GM23248 (cell line): ENCODE results near the gene ZC3H7A. TPM values are rescaled to one million over a fixed set of nuclear protein-coding genes. Genes with fewer than 3 reads are reported as not detected.

Experiments used
- DNase-seq: peaks from one replicate; pipeline ENCODE4 v3.0.0-alpha.2; 2015
- H2AFZ ChIP-seq: fragments of 200-600 bp; sonication (generic); 2 replicates; pipeline ENCODE4 v1.6.1; 2016; ENCODE audit warnings: antibody characterized with exemption
- H3F3A ChIP-seq: fragments of 200-600 bp; sonication (generic); 2 replicates; pipeline ENCODE4 v1.6.1; 2016; ENCODE audit warnings: mild to moderate bottlenecking, antibody characterized with exemption, mixed run types; ENCODE audit not compliant: insufficient read depth
- H3K27ac ChIP-seq: fragments of 200-600 bp; sonication (generic); 2 replicates; pipeline ENCODE4 v1.5.1; 2016; ENCODE audit warnings: mild to moderate bottlenecking
- H3K27me3 ChIP-seq: fragments of 200-600 bp; sonication (generic); replicated peaks from 2 replicates; pipeline ENCODE4 v1.6.1; 2016; ENCODE audit warnings: mild to moderate bottlenecking; ENCODE audit not compliant: insufficient read depth
- H3K36me3 ChIP-seq: fragments of 200-600 bp; sonication (generic); 2 replicates; pipeline ENCODE4 v1.6.1; 2016; ENCODE audit warnings: low read depth, mild to moderate bottlenecking
- H3K4me1 ChIP-seq: fragments of 200-600 bp; sonication (generic); 2 replicates; pipeline ENCODE4 v1.6.1; 2016; ENCODE audit warnings: mild to moderate bottlenecking; ENCODE audit not compliant: insufficient read depth
- H3K4me2 ChIP-seq: fragments of 200-600 bp; sonication (generic); one replicate; pipeline ENCODE4 v1.6.1; 2016; ENCODE audit warnings: mild to moderate bottlenecking; ENCODE audit not compliant: unreplicated experiment
- H3K4me3 ChIP-seq: fragments of 200-600 bp; sonication (generic); 2 replicates; pipeline ENCODE4 v1.5.1; 2016; ENCODE audit warnings: mild to moderate bottlenecking
- H3K79me2 ChIP-seq: fragments of 200-600 bp; sonication (generic); 2 replicates; pipeline ENCODE4 v1.6.1; 2016; ENCODE audit warnings: mild to moderate bottlenecking; ENCODE audit not compliant: insufficient read depth
- H3K9ac ChIP-seq: fragments of 200-600 bp; sonication (generic); 2 replicates; pipeline ENCODE4 v1.6.1; 2016; ENCODE audit warnings: mild to moderate bottlenecking
- H3K9me2 ChIP-seq: fragments of 200-600 bp; sonication (generic); 2 replicates; pipeline ENCODE4 v1.6.1; 2016; ENCODE audit warnings: mixed run types, mild to moderate bottlenecking, moderate library complexity; ENCODE audit not compliant: insufficient read depth
- H3K9me3 ChIP-seq: fragments of 200-600 bp; sonication (generic); one replicate; pipeline ENCODE4 v1.6.1; 2017; ENCODE audit warnings: low read depth
- H4K20me1 ChIP-seq: fragments of 200-600 bp; sonication (generic); 2 replicates; pipeline ENCODE4 v1.6.0; 2016; ENCODE audit not compliant: insufficient read depth
- EZH2 ChIP-seq: fragments of 200-600 bp; sonication (generic); IDR thresholded peaks from 2 replicates; pipeline ENCODE4 v1.6.1; 2018; ENCODE audit warnings: antibody characterized with exemption, mild to moderate bottlenecking; ENCODE audit not compliant: insufficient read depth, poor library complexity, severe bottlenecking
- EZH2phosphoT487 ChIP-seq: fragments of 200-600 bp; sonication (generic); IDR thresholded peaks from 2 replicates; pipeline ENCODE4 v1.6.1; 2018; ENCODE audit warnings: antibody characterized with exemption, moderate library complexity, mild to moderate bottlenecking, low read depth; ENCODE audit not compliant: insufficient read depth
- WGBS, 2 experiments: methylation state at CpG; one replicate each; pipeline ENCODE4 v1.1.6; 2015 to 2017; ENCODE audit warnings: low lambda C conversion rate in 2 of 2, low coverage in 1 of 2; ENCODE audit errors: missing lambda C conversion rate in 2 of 2; 5-methylcytosine and 5-hydroxymethylcytosine counted together
- in situ Hi-C: fragments of 300-500 bp; cut with MboI; formaldehyde crosslinking; loops from 2 replicates; pipeline ENCODE4 v1.15.0; 2020
- polyA plus RNA-seq: library from polyadenylated mRNA; unstranded; fragments of >200 nt; fragmentation: Nextera tagmentation; extraction: Ambion mirVana; gene quantifications from 2 replicates; pipeline ENCODE4 v1.2.1, GENCODE V29; 2016
- small RNA-seq: library from RNA; depleted of rRNA; stranded (forward); fragments of <200 nt; gene quantifications from one replicate; pipeline ENCODE3, GENCODE V24; 2014; ENCODE audit warnings: low read depth, low replicate concordance
- total RNA-seq: library from RNA; depleted of rRNA; stranded (reverse); fragments of >200 nt; shearing (Covaris generic); gene quantifications from 2 replicates; pipeline ENCODE4 v1.2.3, GENCODE V29; 2014; rRNA removed

Gene ZC3H7A
- total and polyA plus RNA-seq, 2 experiments from 2014 or later: 33.6 to 48.0 TPM

- peaks cover 53% of the 10 kb centered on the region for H3K79me2 ChIP-seq
- H2AFZ ChIP-seq: no peak overlapping the region
- no peaks in the 10 kb centered on the region for H3K27me3 ChIP-seq
- H3K27ac ChIP-seq: peak overlapping the region; percentile 59
- 53 to 62% methylated on average over 1 of the region's 1 CpG for WGBS, 2 experiments
- H3K9me2 ChIP-seq: no peaks in the 10 kb centered on the region
- in situ Hi-C loops: no loop called here
- TF ChIP-seq EZH2: no peak
- no peak for TF ChIP-seq EZH2phosphoT487
- no peaks in the 10 kb centered on the region for H3K9me3 ChIP-seq
- H3K4me2 ChIP-seq: no peak overlapping the region
- no peak overlapping the region for H3K9ac ChIP-seq
- H3K36me3 ChIP-seq: 0 out of 2 replicates have a peak, but pooled peaks cover 15% of the 10 kb centered on the region
- H3F3A ChIP-seq: peaks cover 13% of the 10 kb centered on the region
- H4K20me1 ChIP-seq: no peaks in the 10 kb centered on the region
- peaks cover 14% of the 10 kb centered on the region for H3K4me1 ChIP-seq
- peak; percentile 42 for DNase-seq
- H3K4me3 ChIP-seq: no peak overlapping the region
Measured at GRCh38 chr16:11708421-11708820, 88.6 kb downstream of the ZC3H7A start.

GRCh38 chr16:11707679-11708197 is 89.3 kb downstream of the ZC3H7A start:
- Histone ChIP-seq H3F3A (peaks cover 13% of the 10 kb centered on the region), H3K79me2 (peaks cover 55% of the 10 kb centered on the region), H3K27ac (peak overlapping the region; percentile 59; the same call in 1 of the 2 replicates), H3K4me3 (no peak overlapping the region), H3K4me2 (no peak overlapping the region), H3K27me3 (no peaks in the 10 kb centered on the region), H3K36me3 (0 out of 2 replicates have a peak, but pooled peaks cover 15% of the 10 kb centered on the region), H3K9ac (no peak overlapping the region), H3K9me2 (no peaks in the 10 kb centered on the region), H3K9me3 (no peaks in the 10 kb centered on the region), H3K4me1 (peaks cover 14% of the 10 kb centered on the region), H2AFZ (no peak overlapping the region), H4K20me1 (no peaks in the 10 kb centered on the region)
- WGBS, 2 experiments: 97 to 99% methylated on average over 4 of the region's 4 CpGs
- no peak for DNase-seq
- TF ChIP-seq EZH2 (no peak), EZH2phosphoT487 (no peak)
- in situ Hi-C loops: no loop called here

- Histone ChIP-seq H3K27ac (no peak overlapping the region), H3K36me3 (0 out of 2 replicates have a peak, but pooled peaks cover 20% of the 10 kb centered on the region), H3K27me3 (no peaks in the 10 kb centered on the region), H3K79me2 (peaks cover 55% of the 10 kb centered on the region), H3K9ac (no peak overlapping the region), H3K4me1 (peaks cover 14% of the 10 kb centered on the region), H3K4me3 (no peak overlapping the region), H3K4me2 (no peak overlapping the region), H2AFZ (no peak overlapping the region), H3K9me3 (no peaks in the 10 kb centered on the region), H3K9me2 (no peaks in the 10 kb centered on the region), H4K20me1 (no peaks in the 10 kb centered on the region), H3F3A (peaks cover 13% of the 10 kb centered on the region)
- in situ Hi-C loops: no loop called here
- DNase-seq: peak; percentile 27
- 57 to 63% methylated on average over 5 of the region's 5 CpGs for WGBS, 2 experiments
- TF ChIP-seq EZH2phosphoT487 (no peak), EZH2 (no peak)
Measured at GRCh38 chr16:11706180-11706742, 90.8 kb downstream of the ZC3H7A start.

- Histone ChIP-seq H3K27me3 (no peaks in the 10 kb centered on the region), H3K9ac (no peak overlapping the region), H3K36me3 (0 out of 2 replicates have a peak, but pooled peaks cover 22% of the 10 kb centered on the region), H3K4me3 (no peak overlapping the region), H3K27ac (no peak overlapping the region), H3K4me2 (no peak overlapping the region), H3F3A (peaks cover 13% of the 10 kb centered on the region), H3K9me3 (no peaks in the 10 kb centered on the region), H4K20me1 (no peaks in the 10 kb centered on the region), H3K9me2 (no peaks in the 10 kb centered on the region), H3K79me2 (peaks cover 57% of the 10 kb centered on the region), H3K4me1 (peaks cover 14% of the 10 kb centered on the region), H2AFZ (no peak overlapping the region)
- in situ Hi-C loops: no loop called here
- no peak for TF ChIP-seq EZH2phosphoT487
- no peak for TF ChIP-seq EZH2
- 55 to 57% methylated on average over 6 of the region's 6 CpGs for WGBS, 2 experiments
- DNase-seq: no peak
Measured at GRCh38 chr16:11705311-11706025, 91.6 kb downstream of the ZC3H7A start.

Small RNA genes lying within 50 kb of the gene (small RNA-seq; reads per million reads assigned to genes)
- not detected for gene RF00017

Other genes with a start within 250 kb of the ZC3H7A start
- gene LITAF, start 210.3 kb downstream of the ZC3H7A start, total RNA-seq: 83.2 and 92.1 TPM in 2 replicates
- gene LITAF, start 210.3 kb downstream of the ZC3H7A start, polyA plus RNA-seq: 150 and 159 TPM in 2 replicates
- 5.9 and 6.7 TPM in 2 replicates for gene SNN, start 128.8 kb downstream of the ZC3H7A start, total RNA-seq
- gene SNN, start 128.8 kb downstream of the ZC3H7A start, polyA plus RNA-seq: 5.3 and 5.4 TPM in 2 replicates
- 24.5 and 28.6 TPM in 2 replicates for gene TXNDC11, start 54.4 kb downstream of the ZC3H7A start, total RNA-seq
- 24.4 and 25.9 TPM in 2 replicates for gene TXNDC11, start 54.4 kb downstream of the ZC3H7A start, polyA plus RNA-seq
- gene RSL1D1, start 54.3 kb upstream of the ZC3H7A start, total RNA-seq: 150 and 213 TPM in 2 replicates
- 240 and 274 TPM in 2 replicates for gene RSL1D1, start 54.3 kb upstream of the ZC3H7A start, polyA plus RNA-seq
- 72.8 and 78.7 TPM in 2 replicates for gene GSPT1, start 118.7 kb upstream of the ZC3H7A start, total RNA-seq
- 108 and 112 TPM in 2 replicates for gene GSPT1, start 118.7 kb upstream of the ZC3H7A start, polyA plus RNA-seq
- gene NPIPB2, start 144.8 kb upstream of the ZC3H7A start, total RNA-seq: 0.65 TPM in 1 of 2 replicates, not detected in the other
- gene NPIPB2, start 144.8 kb upstream of the ZC3H7A start, polyA plus RNA-seq: 1.9 and 2.0 TPM in 2 replicates
- not detected in 2 replicates for gene TNFRSF17, start 168.0 kb upstream of the ZC3H7A start, total RNA-seq
- not detected in 2 replicates for gene TNFRSF17, start 168.0 kb upstream of the ZC3H7A start, polyA plus RNA-seq
- 14.5 and 16.4 TPM in 2 replicates for gene SNX29, start 179.5 kb upstream of the ZC3H7A start, total RNA-seq
- gene SNX29, start 179.5 kb upstream of the ZC3H7A start, polyA plus RNA-seq: 20.4 and 23.5 TPM in 2 replicates